GM23248 (cell line): Measurements from ENCODE around the gene NFIC. TPM values are rescaled to one million over a fixed set of nuclear protein-coding genes. Genes with fewer than 3 reads are reported as not detected.
"Not testable (repeated sequence)": the region's sequence is repeated elsewhere in the genome, so short reads cannot be mapped to it uniquely, and the experiment has no call there.

Experiments
- DNase-seq: peaks from one replicate; pipeline ENCODE4 v3.0.0-alpha.2; 2015
- H2AFZ ChIP-seq: fragments of 200-600 bp; sonication (generic); 2 replicates; pipeline ENCODE4 v1.6.1; 2016; ENCODE audit warnings: antibody characterized with exemption
- H3F3A ChIP-seq: fragments of 200-600 bp; sonication (generic); 2 replicates; pipeline ENCODE4 v1.6.1; 2016; ENCODE audit warnings: mild to moderate bottlenecking, antibody characterized with exemption, mixed run types; ENCODE audit not compliant: insufficient read depth
- H3K27ac ChIP-seq: fragments of 200-600 bp; sonication (generic); 2 replicates; pipeline ENCODE4 v1.5.1; 2016; ENCODE audit warnings: mild to moderate bottlenecking
- H3K27me3 ChIP-seq: fragments of 200-600 bp; sonication (generic); replicated peaks from 2 replicates; pipeline ENCODE4 v1.6.1; 2016; ENCODE audit warnings: mild to moderate bottlenecking; ENCODE audit not compliant: insufficient read depth
- H3K36me3 ChIP-seq: fragments of 200-600 bp; sonication (generic); 2 replicates; pipeline ENCODE4 v1.6.1; 2016; ENCODE audit warnings: low read depth, mild to moderate bottlenecking
- H3K4me1 ChIP-seq: fragments of 200-600 bp; sonication (generic); 2 replicates; pipeline ENCODE4 v1.6.1; 2016; ENCODE audit warnings: mild to moderate bottlenecking; ENCODE audit not compliant: insufficient read depth
- H3K4me2 ChIP-seq: fragments of 200-600 bp; sonication (generic); one replicate; pipeline ENCODE4 v1.6.1; 2016; ENCODE audit warnings: mild to moderate bottlenecking; ENCODE audit not compliant: unreplicated experiment
- H3K4me3 ChIP-seq: fragments of 200-600 bp; sonication (generic); 2 replicates; pipeline ENCODE4 v1.5.1; 2016; ENCODE audit warnings: mild to moderate bottlenecking
- H3K79me2 ChIP-seq: fragments of 200-600 bp; sonication (generic); 2 replicates; pipeline ENCODE4 v1.6.1; 2016; ENCODE audit warnings: mild to moderate bottlenecking; ENCODE audit not compliant: insufficient read depth
- H3K9ac ChIP-seq: fragments of 200-600 bp; sonication (generic); 2 replicates; pipeline ENCODE4 v1.6.1; 2016; ENCODE audit warnings: mild to moderate bottlenecking
- H3K9me2 ChIP-seq: fragments of 200-600 bp; sonication (generic); 2 replicates; pipeline ENCODE4 v1.6.1; 2016; ENCODE audit warnings: mixed run types, mild to moderate bottlenecking, moderate library complexity; ENCODE audit not compliant: insufficient read depth
- H3K9me3 ChIP-seq: fragments of 200-600 bp; sonication (generic); one replicate; pipeline ENCODE4 v1.6.1; 2017; ENCODE audit warnings: low read depth
- H4K20me1 ChIP-seq: fragments of 200-600 bp; sonication (generic); 2 replicates; pipeline ENCODE4 v1.6.0; 2016; ENCODE audit not compliant: insufficient read depth
- EZH2 ChIP-seq: fragments of 200-600 bp; sonication (generic); IDR thresholded peaks from 2 replicates; pipeline ENCODE4 v1.6.1; 2018; ENCODE audit warnings: antibody characterized with exemption, mild to moderate bottlenecking; ENCODE audit not compliant: insufficient read depth, poor library complexity, severe bottlenecking
- EZH2phosphoT487 ChIP-seq: fragments of 200-600 bp; sonication (generic); IDR thresholded peaks from 2 replicates; pipeline ENCODE4 v1.6.1; 2018; ENCODE audit warnings: antibody characterized with exemption, moderate library complexity, mild to moderate bottlenecking, low read depth; ENCODE audit not compliant: insufficient read depth
- WGBS, 2 experiments: methylation state at CpG; one replicate each; pipeline ENCODE4 v1.1.6; 2015 to 2017; ENCODE audit warnings: low lambda C conversion rate in 2 of 2, low coverage in 1 of 2; ENCODE audit errors: missing lambda C conversion rate in 2 of 2; 5-methylcytosine and 5-hydroxymethylcytosine counted together
- in situ Hi-C: fragments of 300-500 bp; cut with MboI; formaldehyde crosslinking; loops from 2 replicates; pipeline ENCODE4 v1.15.0; 2020
- polyA plus RNA-seq: library from polyadenylated mRNA; unstranded; fragments of >200 nt; fragmentation: Nextera tagmentation; extraction: Ambion mirVana; gene quantifications from 2 replicates; pipeline ENCODE4 v1.2.1, GENCODE V29; 2016
- total RNA-seq: library from RNA; depleted of rRNA; stranded (reverse); fragments of >200 nt; shearing (Covaris generic); gene quantifications from 2 replicates; pipeline ENCODE4 v1.2.3, GENCODE V29; 2014

NFIC gene
- total and polyA plus RNA-seq, 2 experiments from 2014 or later = 50.4 to 108 TPM

- Histone ChIP-seq H3K36me3 (no peaks in the 10 kb centered on the region), H3K9me2 (no peaks in the 10 kb centered on the region), H3K79me2 (peaks cover 100% of the 10 kb centered on the region), H3K4me2 (no peak overlapping the region), H3K27me3 (no peaks in the 10 kb centered on the region), H3K4me1 (peaks cover 29% of the 10 kb centered on the region), H4K20me1 (peaks cover 14% of the 10 kb centered on the region; the same call in 1 of the 2 replicates), H3K9me3 (no peaks in the 10 kb centered on the region), H3K27ac (peak overlapping the region; percentile 49; the same call in 1 of the 2 replicates), H3F3A (peaks cover 38% of the 10 kb centered on the region), H3K4me3 (no peak overlapping the region), H2AFZ (no peak overlapping the region), H3K9ac (no peak overlapping the region)
- 67% methylated on average over 6 of the region's 6 CpGs for WGBS, 2 experiments
- peak; percentile 40 for DNase-seq
- no peak for TF ChIP-seq EZH2phosphoT487
- no peak for TF ChIP-seq EZH2
- in situ Hi-C loops = no loop called here
Measured at GRCh38 chr19:3373971-3374368, 7.6 kb downstream of the NFIC start.

GRCh38 chr19:3374369-3375112, 8.2 kb downstream of the NFIC start:
- H3K4me1 ChIP-seq = peaks cover 30% of the 10 kb centered on the region
- in situ Hi-C loops = no loop called here
- no peak overlapping the region for H2AFZ ChIP-seq
- no peaks in the 10 kb centered on the region for H3K9me3 ChIP-seq
- H3K4me2 ChIP-seq = peak overlapping the region; percentile 66
- peak overlapping the region; percentile 5; the same call in 1 of the 2 replicates for H3K4me3 ChIP-seq
- WGBS, 2 experiments = 34 to 42% methylated on average over 9 to 10 of the region's 10 CpGs
- H3K27me3 ChIP-seq = no peaks in the 10 kb centered on the region
- H3K27ac ChIP-seq = peak overlapping the region; percentile 49
- H3K79me2 ChIP-seq = peaks cover 100% of the 10 kb centered on the region
- peaks cover 14% of the 10 kb centered on the region; the same call in 1 of the 2 replicates for H4K20me1 ChIP-seq
- no peak for DNase-seq
- H3K36me3 ChIP-seq = no peaks in the 10 kb centered on the region
- TF ChIP-seq EZH2phosphoT487 (no peak), EZH2 (no peak)
- peak overlapping the region; percentile 64 for H3K9ac ChIP-seq
- H3K9me2 ChIP-seq = no peaks in the 10 kb centered on the region
- peaks cover 40% of the 10 kb centered on the region for H3F3A ChIP-seq

GRCh38 chr19:3375221-3376090, 9.1 kb downstream of the NFIC start:
- no peak for TF ChIP-seq EZH2phosphoT487
- no peak for TF ChIP-seq EZH2
- H3K36me3 ChIP-seq = no peaks in the 10 kb centered on the region
- H3K4me2 ChIP-seq = peak overlapping the region; percentile 66
- no peak overlapping the region for H2AFZ ChIP-seq
- H3K9ac ChIP-seq = peak overlapping the region; percentile 64
- H3K4me3 ChIP-seq = peak overlapping the region; percentile 10; the same call in 1 of the 2 replicates
- WGBS, 2 experiments = 8 to 14% methylated on average over 25 to 31 of the region's 32 CpGs
- peaks cover 29% of the 10 kb centered on the region for H3K4me1 ChIP-seq
- H3K9me2 ChIP-seq = no peaks in the 10 kb centered on the region
- H3K27ac ChIP-seq = peak overlapping the region; percentile 49
- H3F3A ChIP-seq = peaks cover 47% of the 10 kb centered on the region
- peaks cover 14% of the 10 kb centered on the region; the same call in 1 of the 2 replicates for H4K20me1 ChIP-seq
- no peaks in the 10 kb centered on the region for H3K27me3 ChIP-seq
- peak; percentile 63 for DNase-seq
- H3K9me3 ChIP-seq = no peaks in the 10 kb centered on the region
- peaks cover 99% of the 10 kb centered on the region for H3K79me2 ChIP-seq
- in situ Hi-C loops = no loop called here

GRCh38 chr19:3376091-3376455, 9.7 kb downstream of the NFIC start:
- H3K27me3 ChIP-seq, in situ Hi-C loops, H3K36me3 ChIP-seq, H3K9me2 ChIP-seq, H3K4me3 ChIP-seq, DNase-seq, H2AFZ ChIP-seq, H3K9me3 ChIP-seq: not testable (repeated sequence)
- Histone ChIP-seq H3K79me2 (peaks cover 99% of the 10 kb centered on the region), H4K20me1 (peaks cover 14% of the 10 kb centered on the region; the same call in 1 of the 2 replicates), H3F3A (peaks cover 52% of the 10 kb centered on the region), H3K27ac (peak overlapping the region; percentile 49), H3K4me2 (peak overlapping the region; percentile 66), H3K4me1 (peaks cover 26% of the 10 kb centered on the region), H3K9ac (peak overlapping the region; percentile 64; the same call in 1 of the 2 replicates)
- 49 to 61% methylated on average over 12 of the region's 12 CpGs for WGBS, 2 experiments
